HEK293 (cell line): ENCODE measurements around the gene ZNF804A.

Experiments used
- BCL11A ChIP-seq: fragments of 450-650 bp; formaldehyde crosslinking; IDR thresholded peaks from 2 replicates; pipeline ENCODE4 v1.5.1; 2016; ENCODE audit warnings: low read depth, missing biosample characterization, missing genetic modification characterization
- CTCF ChIP-seq: fragments of 450-650 bp; formaldehyde crosslinking; IDR thresholded peaks from 2 replicates; pipeline ENCODE4 v1.5.1; 2016; ENCODE audit warnings: missing biosample characterization, missing genetic modification characterization
- TSHZ1 ChIP-seq: fragments of 450-650 bp; formaldehyde crosslinking; IDR thresholded peaks from 2 replicates; pipeline ENCODE4 v1.5.1; 2016; ENCODE audit warnings: missing biosample characterization, missing genetic modification characterization, borderline replicate concordance
- YY2 ChIP-seq: fragments of 450-650 bp; formaldehyde crosslinking; IDR thresholded peaks from 2 replicates; pipeline ENCODE4 v1.5.1; 2016; ENCODE audit warnings: missing biosample characterization, missing genetic modification characterization
- ZBTB1 ChIP-seq: fragments of 450-650 bp; formaldehyde crosslinking; IDR thresholded peaks from 2 replicates; pipeline ENCODE4 v1.5.1; 2016; ENCODE audit warnings: missing biosample characterization, missing genetic modification characterization
- ZBTB44 ChIP-seq: fragments of 450-650 bp; IDR thresholded peaks from 2 replicates; pipeline ENCODE4 v1.5.1; 2018; ENCODE audit warnings: missing biosample characterization, mild to moderate bottlenecking, missing genetic modification characterization
- ZNF114 ChIP-seq: fragments of 450-650 bp; formaldehyde crosslinking; IDR thresholded peaks from 2 replicates; pipeline ENCODE4 v1.5.0; 2017; ENCODE audit warnings: missing biosample characterization, missing genetic modification characterization
- ZNF184 ChIP-seq: fragments of 450-650 bp; IDR thresholded peaks from 2 replicates; pipeline ENCODE4 v1.5.1; 2018; ENCODE audit warnings: missing biosample characterization, mild to moderate bottlenecking, missing genetic modification characterization
- ZNF280D ChIP-seq: fragments of 450-650 bp; formaldehyde crosslinking; IDR thresholded peaks from 2 replicates; pipeline ENCODE4 v1.5.1; 2016; ENCODE audit warnings: missing biosample characterization, missing genetic modification characterization
- ZNF580 ChIP-seq: fragments of 450-650 bp; formaldehyde crosslinking; IDR thresholded peaks from 2 replicates; pipeline ENCODE4 v1.5.1; 2016; ENCODE audit warnings: missing biosample characterization, missing genetic modification characterization

GRCh38 chr2:184579226-184579625 is 19.1 kb upstream of the ZNF804A start:
- TF ChIP-seq TSHZ1 (tag by site-specific recombination) (no peak), CTCF (tag by site-specific recombination) (no peak), ZBTB44 (no peak), ZNF184 (no peak), ZNF280D (tag by site-specific recombination) (no peak), YY2 (tag by site-specific recombination) (no peak), ZNF114 (no peak), ZNF580 (tag by site-specific recombination) (no peak), BCL11A (tag by site-specific recombination) (no peak), ZBTB1 (tag by site-specific recombination) (no peak)
